Epithelial cell of esophagus (primary cell): ENCODE data around the gene QSOX1.
"Not testable (repeated sequence)": the region's sequence is repeated elsewhere in the genome, so short reads cannot be mapped to it uniquely, and the experiment has no call there.

Source experiments
- DNase-seq: peaks from one replicate; pipeline ENCODE4 v3.0.0; 2010; ENCODE audit warnings: low read depth
- H3K4me3 ChIP-seq: 2 replicates; pipeline ENCODE4 v1.5.1; 2011; ENCODE audit warnings: mild to moderate bottlenecking, low read length, control low read depth
- CTCF ChIP-seq: IDR thresholded peaks from 2 replicates; pipeline ENCODE4 v1.5.1; 2011; ENCODE audit warnings: low read depth, mild to moderate bottlenecking, low read length, control low read depth, inconsistent platforms; ENCODE audit not compliant: insufficient read depth; ENCODE audit errors: missing control alignments

The QSOX1 gene

GRCh38 chr1:180198196-180198595 is 43.5 kb downstream of the QSOX1 start:
- no peak overlapping the region for H3K4me3 ChIP-seq
- DNase-seq = peak; percentile 29
- TF ChIP-seq CTCF = no peak

GRCh38 chr1:180198611-180199010 is 43.9 kb downstream of the QSOX1 start:
- H3K4me3 ChIP-seq = no peak overlapping the region
- DNase-seq = no peak
- TF ChIP-seq CTCF = no peak

- TF ChIP-seq CTCF = no peak
- no peak overlapping the region for H3K4me3 ChIP-seq
- DNase-seq = no peak
Observed at GRCh38 chr1:180199018-180199417, 44.3 kb downstream of the QSOX1 start.

DNA sequence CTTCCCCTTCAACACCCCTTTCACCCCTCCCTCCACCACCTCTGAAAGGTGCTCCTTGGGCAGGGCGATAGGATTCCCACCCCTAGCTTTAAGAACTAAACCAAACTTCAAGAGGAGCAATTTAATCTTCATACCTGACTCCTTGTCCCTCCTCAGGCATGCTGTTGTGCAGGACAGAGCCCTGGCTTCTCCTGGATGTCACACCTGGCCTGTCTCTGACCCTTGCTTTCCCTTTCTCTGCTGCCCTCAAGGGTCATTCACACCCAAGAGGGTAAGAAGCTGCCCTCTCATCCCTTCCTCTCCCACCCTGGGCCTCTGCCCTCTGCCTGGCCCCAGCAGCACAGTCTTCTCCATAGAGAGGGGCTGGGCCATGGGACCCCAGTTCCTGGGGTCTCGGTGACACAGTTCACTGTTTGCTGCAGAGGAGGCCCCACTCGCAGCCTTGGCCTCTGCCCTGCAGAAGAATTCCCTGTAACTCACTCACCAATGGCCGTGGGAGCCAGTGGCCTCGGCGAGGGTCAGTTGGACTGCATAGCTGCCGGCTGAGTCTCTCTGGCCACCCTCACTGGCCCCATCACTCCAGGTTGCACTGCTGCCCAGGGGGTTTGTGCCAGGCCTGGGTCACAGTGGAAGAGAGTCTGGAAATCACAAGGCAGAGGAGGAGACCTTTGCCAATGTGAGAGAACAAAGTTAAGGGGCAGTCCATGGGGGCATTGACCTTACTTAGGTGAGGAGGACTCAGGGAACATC is 47.0 kb downstream of the QSOX1 start:
- no peak overlapping the region for H3K4me3 ChIP-seq
- no peak for TF ChIP-seq CTCF
- DNase-seq = no peak

DNA sequence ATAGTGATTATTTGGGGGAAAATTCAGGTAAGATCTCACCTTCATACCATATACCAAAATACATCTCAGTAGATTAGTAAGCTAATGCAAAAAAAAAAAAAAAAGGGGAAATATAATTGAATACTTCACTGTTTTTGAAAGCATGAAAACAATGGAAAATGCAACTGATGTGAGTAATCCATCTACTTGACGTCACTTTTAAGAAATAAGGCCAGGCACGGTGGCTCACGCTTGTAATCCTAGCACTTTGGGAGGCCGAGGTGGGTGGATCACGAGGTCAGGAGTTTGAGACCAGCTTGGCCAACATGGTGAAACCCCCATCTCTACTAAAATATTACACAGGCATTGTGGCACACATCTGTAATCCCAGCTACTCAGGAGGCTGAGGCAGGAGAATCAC is 47.9 kb downstream of the QSOX1 start:
- not testable (repeated sequence) for H3K4me3 ChIP-seq, DNase-seq

- no peak for TF ChIP-seq CTCF
Observed at GRCh38 chr1:180204231-180204630, 49.6 kb downstream of the QSOX1 start.

DNA sequence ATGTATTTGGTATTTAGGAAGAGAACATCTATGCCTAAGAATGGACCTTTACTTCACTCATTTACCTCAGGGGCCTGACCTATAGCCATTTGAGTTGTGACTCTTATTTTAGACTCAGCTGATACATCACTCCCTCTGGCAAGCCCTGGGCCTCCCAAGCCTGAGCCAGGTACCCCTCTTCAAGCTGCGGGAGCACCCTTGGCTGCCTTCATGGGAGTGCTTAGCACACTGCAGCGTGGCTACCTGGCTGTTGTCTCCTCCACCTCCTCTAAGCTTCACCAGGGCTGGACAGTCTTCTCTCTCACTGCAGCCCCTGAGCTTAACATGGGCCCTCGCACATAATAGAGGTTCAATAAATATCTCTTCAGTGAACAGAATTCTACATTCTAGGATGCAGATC is 51.9 kb downstream of the QSOX1 start:
- H3K4me3 ChIP-seq = no peak overlapping the region
- DNase-seq = no peak
- no peak for TF ChIP-seq CTCF

More at GRCh38 chr1:180204231-180204630, 49.6 kb downstream of the QSOX1 start:
- H3K4me3 ChIP-seq = no peak overlapping the region
- no peak for DNase-seq

DNA sequence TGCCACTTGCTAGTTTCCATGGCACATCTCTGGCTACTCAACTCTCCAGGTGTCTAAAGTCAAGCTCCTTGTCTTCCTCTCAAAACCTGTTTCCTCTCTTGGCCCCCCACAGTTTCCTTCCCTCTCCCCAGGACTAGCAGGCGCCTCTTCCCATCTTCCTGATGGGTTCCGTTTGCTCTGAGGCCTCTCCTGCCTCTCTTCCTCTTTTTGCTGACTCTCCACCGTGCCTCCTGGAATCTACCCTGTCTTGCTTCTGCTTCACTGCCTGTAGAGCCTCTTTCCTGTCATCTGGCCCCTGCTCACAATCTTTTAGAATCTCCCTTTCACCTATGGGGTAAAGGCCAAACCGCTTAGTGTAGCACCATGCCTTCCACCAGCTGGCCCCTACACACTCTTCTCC is 53.6 kb downstream of the QSOX1 start:
- no peak overlapping the region for H3K4me3 ChIP-seq
- TF ChIP-seq CTCF = no peak
- no peak for DNase-seq
